GM19372 (cell line): Measurements from ENCODE around the gene RELCH.

Source experiments
- ATAC-seq: cut with Tn5 transposase; IDR thresholded peaks from one replicate; pipeline ENCODE4 v1.9.1; 2021; ENCODE audit warnings: mild to moderate bottlenecking, low read depth, moderate library complexity; ENCODE audit not compliant: unreplicated experiment

Gene RELCH

GRCh38 chr18:62187543-62188510 is 772 bp downstream of the RELCH start:
- ATAC-seq: no peak

GRCh38 chr18:62189208-62189607 is 2.2 kb downstream of the RELCH start:
- ATAC-seq: no peak

- no peak for ATAC-seq
These were observed 9.0 kb downstream of the RELCH start for GRCh38 chr18:62196079-62196478.

DNA sequence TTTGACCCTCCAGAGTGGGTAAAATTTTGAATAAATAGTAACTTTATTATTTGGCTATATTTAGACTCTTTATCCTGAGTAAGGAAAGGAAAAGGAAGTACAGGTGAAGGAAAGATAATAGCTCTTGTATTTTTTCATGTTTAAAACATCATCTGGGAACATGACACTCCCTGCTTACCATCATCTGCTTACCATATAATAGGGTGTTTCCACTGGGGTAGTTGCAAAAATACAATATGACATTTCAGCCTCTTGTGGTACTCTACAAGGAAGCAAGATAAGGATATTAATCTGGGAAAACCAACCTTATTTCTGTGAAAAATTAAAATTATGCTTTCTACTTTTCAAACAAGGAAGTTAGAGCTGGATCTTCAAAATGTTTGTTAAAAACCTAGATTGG is 9.9 kb downstream of the RELCH start:
- ATAC-seq: no peak

- ATAC-seq: no peak
These were observed 11.2 kb downstream of the RELCH start for GRCh38 chr18:62198259-62198658.

DNA sequence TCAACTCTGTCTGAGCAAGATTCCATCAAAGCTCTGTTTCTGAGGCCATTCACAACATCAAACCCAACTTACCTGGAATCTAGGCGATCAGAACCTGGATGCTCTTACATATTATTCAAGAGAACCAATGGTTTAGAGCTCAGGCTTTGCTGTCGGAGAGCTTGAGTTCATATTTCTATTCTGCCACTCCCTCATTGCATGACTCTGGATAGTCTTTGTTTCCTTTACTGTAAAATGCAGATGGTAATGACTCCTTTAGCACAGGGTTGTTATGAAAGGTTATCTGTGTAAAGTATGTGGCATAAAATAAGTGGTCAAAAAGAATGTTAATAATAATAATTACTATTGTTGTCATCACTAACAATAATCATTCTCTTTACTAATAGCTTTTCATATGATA is 12.6 kb downstream of the RELCH start:
- no peak for ATAC-seq

DNA sequence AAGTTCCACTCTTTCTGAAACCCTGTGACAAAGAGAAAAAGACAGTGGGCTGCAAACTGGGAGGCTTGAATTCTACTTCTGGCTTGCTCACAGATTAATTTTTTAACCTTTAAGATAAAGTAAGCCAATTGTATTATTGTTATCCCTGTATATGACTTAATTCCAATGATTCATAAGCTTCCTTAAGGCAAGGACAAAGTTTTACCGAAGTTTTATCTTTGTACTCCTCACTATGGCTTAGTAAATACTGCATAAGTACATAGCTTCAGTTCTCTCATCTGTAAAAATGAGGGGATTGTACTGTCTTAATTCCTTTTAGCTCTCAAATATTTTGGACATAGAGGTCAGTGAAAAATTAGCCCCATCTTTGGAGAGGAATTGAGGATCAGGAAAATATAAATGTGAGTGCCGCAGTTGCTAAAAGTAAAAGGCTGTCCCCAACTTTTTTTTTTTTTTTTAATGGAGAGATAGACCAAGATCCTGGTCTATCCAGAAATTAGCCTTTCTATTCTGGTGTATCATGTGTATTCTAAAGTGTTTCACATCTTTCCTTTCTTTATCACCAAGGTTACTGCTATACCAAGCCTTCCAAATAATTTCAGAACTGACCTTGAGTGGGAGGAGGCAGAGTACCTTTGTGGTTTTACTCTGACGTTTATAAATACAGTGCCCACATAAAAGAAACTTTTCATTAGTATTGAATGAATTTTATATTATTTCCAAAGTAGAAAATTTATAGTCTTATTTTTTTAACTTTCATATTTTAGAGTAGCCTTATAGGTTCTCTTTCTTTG is 13.3 kb downstream of the RELCH start:
- ATAC-seq: no peak

DNA sequence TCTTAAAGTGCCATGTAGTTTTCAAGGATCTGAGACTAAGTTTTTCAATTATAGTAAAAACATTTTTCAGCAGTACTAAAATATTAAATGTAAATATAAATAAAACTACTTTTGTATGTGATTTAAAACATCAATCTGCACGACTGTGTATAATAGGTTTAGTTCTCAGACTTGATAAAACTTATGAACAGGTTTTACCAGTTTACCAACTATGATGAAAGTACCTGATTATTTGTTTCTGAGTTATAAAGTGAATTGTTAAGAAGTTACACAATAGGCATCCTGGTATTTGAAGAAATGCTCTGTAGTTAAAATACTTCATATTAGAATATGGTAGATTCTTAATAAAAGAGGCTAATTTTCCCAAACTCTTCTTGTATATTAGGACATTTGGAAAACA is 14.8 kb downstream of the RELCH start:
- no peak for ATAC-seq

- ATAC-seq: no peak
These were observed 18.8 kb downstream of the RELCH start for GRCh38 chr18:62205824-62206223.

DNA sequence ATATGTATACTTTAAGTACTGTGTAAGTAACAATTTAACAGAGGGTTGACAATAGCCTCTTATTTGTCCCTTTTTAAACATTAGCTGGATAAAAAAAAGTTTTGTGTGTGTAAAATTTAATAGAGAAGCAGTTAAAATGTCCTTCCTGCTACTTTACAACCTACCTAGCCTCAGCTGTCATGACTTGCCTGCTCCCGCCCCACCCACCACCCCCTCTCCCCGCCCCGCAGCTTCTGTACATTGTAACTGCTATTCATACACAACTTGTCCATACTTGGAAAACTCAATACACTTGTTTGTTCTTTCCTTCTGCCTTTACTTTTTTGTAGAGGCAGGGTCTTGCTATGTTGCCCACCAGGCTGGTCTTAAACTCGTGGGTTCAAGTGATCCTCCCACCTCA is 19.5 kb downstream of the RELCH start:
- no peak for ATAC-seq

DNA sequence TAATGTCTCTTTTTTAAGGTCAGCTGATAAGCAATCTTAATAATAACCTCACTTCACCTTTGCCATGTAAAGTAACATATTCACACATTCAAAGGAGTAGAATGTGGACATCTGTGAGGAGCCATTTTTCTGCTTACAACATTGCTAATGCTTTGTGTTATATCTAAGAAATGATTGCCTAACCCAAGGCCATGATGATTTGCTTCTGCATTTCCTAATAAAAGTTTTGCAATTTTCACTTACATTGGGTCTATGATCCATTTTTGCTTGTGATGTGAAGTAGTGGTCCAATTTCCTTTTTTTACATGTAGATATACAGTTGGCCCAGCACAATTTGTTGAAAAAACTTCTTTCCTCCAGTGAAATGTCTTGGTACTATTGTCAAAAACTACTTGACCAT is 22.0 kb downstream of the RELCH start:
- no peak for ATAC-seq

- no peak for ATAC-seq
These were observed 23.1 kb downstream of the RELCH start for GRCh38 chr18:62210138-62210537.

DNA sequence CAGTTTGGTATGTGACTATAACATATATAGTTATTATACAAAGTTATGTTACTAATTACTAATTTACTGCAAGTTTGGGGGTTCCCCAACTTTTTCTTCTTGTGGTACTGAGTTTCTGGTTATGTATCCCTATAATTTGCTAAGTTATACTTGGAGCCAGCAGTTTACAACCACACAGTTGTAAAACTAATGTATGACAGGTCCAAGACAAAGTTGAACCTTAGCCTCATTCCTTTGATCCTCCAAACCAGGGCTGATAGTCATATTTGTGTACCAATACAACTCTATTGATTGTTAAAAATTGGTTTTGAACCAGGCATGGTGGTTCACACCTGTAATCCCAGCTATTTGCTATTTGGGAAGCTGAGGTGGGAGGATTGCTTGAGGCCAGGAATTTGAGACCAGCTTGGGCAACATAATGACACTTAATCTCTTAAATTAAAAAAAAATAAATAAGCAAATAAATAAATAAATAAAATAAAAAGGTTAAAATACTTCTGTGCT is 24.3 kb downstream of the RELCH start:
- ATAC-seq: no peak

DNA sequence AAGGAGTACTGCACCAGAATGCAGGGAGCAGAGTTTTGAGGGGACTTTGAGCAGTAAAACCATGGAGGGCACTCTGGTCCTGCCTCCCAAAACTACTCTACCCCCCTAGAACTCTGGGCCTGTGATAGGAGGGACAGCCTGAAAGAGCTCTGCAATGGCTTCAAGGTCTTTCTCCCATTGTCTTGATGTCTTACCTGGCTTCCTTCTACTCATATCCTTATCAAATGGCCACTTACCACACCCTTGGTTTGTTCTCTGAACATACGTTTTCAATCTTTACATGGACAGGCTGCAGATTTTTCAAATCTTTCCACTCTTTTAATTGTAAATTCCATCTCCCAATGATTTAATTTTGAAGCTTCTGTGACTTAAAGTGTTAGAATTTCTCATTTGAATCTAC is 27.7 kb downstream of the RELCH start:
- no peak for ATAC-seq

DNA sequence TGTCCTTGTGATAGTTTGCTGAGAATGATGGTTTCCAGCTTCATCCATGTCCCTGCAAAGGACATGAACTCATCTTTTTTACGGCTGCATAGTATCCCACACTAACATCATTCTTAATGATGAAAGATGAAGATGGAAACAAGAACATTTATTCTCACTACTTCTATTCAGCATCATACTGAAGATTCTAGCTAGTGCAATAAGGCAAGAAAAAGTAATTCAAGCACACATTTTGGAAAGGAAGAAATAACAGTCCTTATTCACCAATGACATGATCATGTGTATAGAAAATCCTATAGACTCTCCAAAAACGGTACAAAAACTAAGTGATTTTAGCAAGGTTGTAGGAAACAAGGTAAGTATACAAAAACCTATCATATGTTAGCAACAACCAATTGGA is 37.2 kb downstream of the RELCH start:
- no peak for ATAC-seq

- no peak for ATAC-seq
These were observed 39.0 kb downstream of the RELCH start for GRCh38 chr18:62226047-62226446.

GRCh38 chr18:62236252-62236651 is 49.2 kb downstream of the RELCH start:
- no peak for ATAC-seq

DNA sequence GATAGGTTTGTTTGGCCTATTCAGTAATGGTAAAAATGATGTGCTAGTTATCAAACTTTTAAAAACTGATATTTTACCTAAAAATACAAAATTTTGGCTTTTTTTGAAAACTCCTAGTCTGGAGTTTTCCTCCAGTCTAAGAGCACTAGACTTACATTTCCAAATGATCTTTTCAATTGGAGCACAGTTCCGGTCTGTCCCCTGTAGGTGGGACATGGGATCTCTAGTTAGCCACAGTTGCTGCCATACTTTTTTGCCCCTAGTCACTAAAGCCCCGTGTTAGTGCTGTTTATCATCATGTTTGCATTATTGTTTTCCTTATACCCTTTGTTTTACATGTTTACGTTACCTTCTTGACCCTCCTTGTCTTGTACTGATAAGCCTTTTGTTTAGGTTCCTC is 52.4 kb downstream of the RELCH start:
- no peak for ATAC-seq

DNA sequence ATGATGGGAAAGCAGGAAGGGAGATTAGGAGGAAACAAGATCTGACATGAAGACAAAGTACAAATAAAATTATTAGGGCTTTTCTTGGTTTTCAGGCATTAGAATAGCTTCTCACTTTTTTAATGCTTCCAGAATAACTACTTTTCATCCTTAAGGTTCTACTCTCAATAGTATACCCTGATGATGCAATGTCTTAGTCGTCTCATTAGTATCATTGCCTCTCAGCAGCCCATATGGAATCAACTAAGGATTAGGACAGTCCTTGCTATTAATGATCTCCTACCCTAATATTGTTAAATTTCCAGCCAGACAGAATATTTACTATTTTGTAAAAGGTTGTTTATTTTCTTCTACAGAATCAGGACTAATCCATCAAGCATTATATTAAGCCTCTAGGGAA is 55.9 kb downstream of the RELCH start:
- no peak for ATAC-seq

- no peak for ATAC-seq
These were observed 58.1 kb downstream of the RELCH start for GRCh38 chr18:62245177-62245576.

DNA sequence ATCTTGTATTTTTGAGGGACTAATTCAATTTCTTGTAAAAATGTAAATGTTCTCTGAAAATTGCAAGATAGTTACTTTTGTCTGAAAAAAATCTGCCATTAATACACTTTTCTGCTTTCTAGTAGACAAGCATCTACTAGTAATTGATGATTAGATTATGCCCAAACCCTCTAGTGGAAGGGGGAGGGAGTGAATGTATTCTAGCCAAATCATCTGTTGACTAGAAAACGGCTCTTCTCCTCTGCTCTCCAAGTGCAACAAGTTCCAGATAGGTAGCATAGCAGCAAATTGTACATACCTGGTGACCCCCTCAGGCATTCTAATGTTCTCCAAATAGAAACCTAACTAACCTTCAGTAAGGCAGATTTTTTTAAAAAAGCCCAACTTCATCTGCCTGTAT is 58.6 kb downstream of the RELCH start:
- no peak for ATAC-seq
